T-helper 2 cell (primary cell): Measurements from ENCODE around the gene HNRNPDL.
"Not testable (repeated sequence)": the region's sequence is repeated elsewhere in the genome, so short reads cannot be mapped to it uniquely, and the experiment has no call there.

Source experiments
- DNase-seq, 5 experiments: peaks; one replicate each; pipeline versions ENCODE4 v3.0.0 to v3.0.0-alpha.2; 2012 to 2022

Gene HNRNPDL

GRCh38 chr4:82432596-82432995 lies 2.3 kb upstream of the HNRNPDL start:
- DNase-seq: no peak

GRCh38 chr4:82431831-82432230 lies 1.6 kb upstream of the HNRNPDL start:
- DNase-seq: no peak

- peak in 4 of 5 experiments; percentile 8 to 50 (median 28) for DNase-seq
Observed at GRCh38 chr4:82430964-82431745, 893 bp upstream of the HNRNPDL start.

GRCh38 chr4:82429728-82430192 lies 502 bp downstream of the HNRNPDL start:
- DNase-seq: peak in 1 of 5 experiments; percentile 89

GRCh38 chr4:82428969-82429727 lies 1.1 kb downstream of the HNRNPDL start:
- peak; percentile 89 to 95 (median 90) for DNase-seq

- DNase-seq: no peak
Observed at GRCh38 chr4:82428526-82428968, 1.7 kb downstream of the HNRNPDL start.

GRCh38 chr4:82425478-82425877 lies 4.8 kb downstream of the HNRNPDL start:
- DNase-seq: no peak

- no peak for DNase-seq
Observed at GRCh38 chr4:82423245-82424054, 6.8 kb downstream of the HNRNPDL start.

- no peak for DNase-seq
Observed at GRCh38 chr4:82422616-82423015, 7.6 kb downstream of the HNRNPDL start.

GRCh38 chr4:82421796-82422560 lies 8.3 kb downstream of the HNRNPDL start:
- DNase-seq: no peak

- no peak for DNase-seq
Observed at GRCh38 chr4:82419451-82419850, 10.8 kb downstream of the HNRNPDL start.

- no peak for DNase-seq
Observed at GRCh38 chr4:82415922-82416365, 14.3 kb downstream of the HNRNPDL start.

- DNase-seq: not testable (repeated sequence)
Observed at GRCh38 chr4:82415061-82415460, 15.2 kb downstream of the HNRNPDL start.

- DNase-seq: no peak
Observed at GRCh38 chr4:82403725-82404124, 26.5 kb downstream of the HNRNPDL start.

GRCh38 chr4:82402196-82402775 lies 28.0 kb downstream of the HNRNPDL start:
- no peak for DNase-seq

- no peak for DNase-seq
Observed at GRCh38 chr4:82401600-82401999, 28.7 kb downstream of the HNRNPDL start.

- DNase-seq: no peak
Observed at GRCh38 chr4:82398263-82398662, 32.0 kb downstream of the HNRNPDL start.

- no peak for DNase-seq
Observed at GRCh38 chr4:82397527-82397926, 32.7 kb downstream of the HNRNPDL start.

- DNase-seq: no peak
Observed at GRCh38 chr4:82394896-82395295, 35.4 kb downstream of the HNRNPDL start.

- DNase-seq: not testable (repeated sequence)
Observed at GRCh38 chr4:82390061-82390460, 40.2 kb downstream of the HNRNPDL start.

GRCh38 chr4:82388405-82388804 lies 41.9 kb downstream of the HNRNPDL start:
- no peak for DNase-seq

GRCh38 chr4:82386312-82386711 lies 44.0 kb downstream of the HNRNPDL start:
- DNase-seq: not testable (repeated sequence)
